ENCODE measurements around the gene CELSR2. TPM values are rescaled to one million over a fixed set of nuclear protein-coding genes. Genes with fewer than 3 reads are reported as not detected.

CELSR2 gene
- total RNA-seq, 4 donors from 2014 or later = 0.26 to 9.6 (median 5.4) TPM

GRCh38 chr1:109295712-109296415, 46.5 kb downstream of the CELSR2 start:
- H3K9me3 ChIP-seq = no peaks in the 10 kb centered on the region
- TF ChIP-seq CTCF (IDR thresholded peaks at IDR 0.05) (no peak), POLR2A (IDR thresholded peaks at IDR 0.05) (no peak)

GRCh38 chr1:109296782-109297181, 47.4 kb downstream of the CELSR2 start:
- Histone ChIP-seq H3K4me3 (no peak overlapping the region), H3K27me3 (no peaks in the 10 kb centered on the region), H3K36me3 (no peaks in the 10 kb centered on the region), H3K9me3 (no peaks in the 10 kb centered on the region), H3K27ac (no peak overlapping the region), H3K4me1 (no peaks in the 10 kb centered on the region)
- intact Hi-C loops (cut with DNase I; ENCODE audit: low total_unique reads) = no loop called here
- DNase-seq = no peak
- TF ChIP-seq POLR2A (IDR thresholded peaks at IDR 0.05) (no peak), CTCF (IDR thresholded peaks at IDR 0.05) (no peak)

More at GRCh38 chr1:109295712-109296415, 46.5 kb downstream of the CELSR2 start:
- H3K4me3 ChIP-seq = no peak overlapping the region
- no peak for DNase-seq
- no peaks in the 10 kb centered on the region for H3K36me3 ChIP-seq
- intact Hi-C loops (cut with DNase I; ENCODE audit: low total_unique reads) = no loop called here
- H3K27me3 ChIP-seq = no peaks in the 10 kb centered on the region
- H3K4me1 ChIP-seq = no peaks in the 10 kb centered on the region
- no peak overlapping the region for H3K27ac ChIP-seq

GRCh38 chr1:109298666-109299557, 49.6 kb downstream of the CELSR2 start:
- H3K4me3 ChIP-seq = no peak overlapping the region

GRCh38 chr1:109299558-109300343, 50.4 kb downstream of the CELSR2 start:
- Histone ChIP-seq H3K27me3 (no peaks in the 10 kb centered on the region), H3K9me3 (no peaks in the 10 kb centered on the region), H3K4me3 (no peak overlapping the region), H3K4me1 (no peaks in the 10 kb centered on the region), H3K36me3 (no peaks in the 10 kb centered on the region), H3K27ac (no peak overlapping the region)
- TF ChIP-seq CTCF (IDR thresholded peaks at IDR 0.05) (no peak), POLR2A (IDR thresholded peaks at IDR 0.05) (no peak)
- intact Hi-C loops (cut with DNase I; ENCODE audit: low total_unique reads) = no loop called here
- DNase-seq = no peak

More at GRCh38 chr1:109298666-109299557, 49.6 kb downstream of the CELSR2 start:
- no peak for DNase-seq
- Histone ChIP-seq H3K27me3 (no peaks in the 10 kb centered on the region), H3K4me1 (no peaks in the 10 kb centered on the region), H3K36me3 (no peaks in the 10 kb centered on the region), H3K27ac (peak overlapping the region in 1 of 2 donors; percentile 26), H3K9me3 (no peaks in the 10 kb centered on the region)
- intact Hi-C loops (cut with DNase I; ENCODE audit: low total_unique reads) = no loop called here
- TF ChIP-seq CTCF (IDR thresholded peaks at IDR 0.05) (no peak), POLR2A (IDR thresholded peaks at IDR 0.05) (no peak)

Data from uterus (tissue), 4 donors.